ENCODE results near the gene ZNF423.

The ZNF423 gene

DNA sequence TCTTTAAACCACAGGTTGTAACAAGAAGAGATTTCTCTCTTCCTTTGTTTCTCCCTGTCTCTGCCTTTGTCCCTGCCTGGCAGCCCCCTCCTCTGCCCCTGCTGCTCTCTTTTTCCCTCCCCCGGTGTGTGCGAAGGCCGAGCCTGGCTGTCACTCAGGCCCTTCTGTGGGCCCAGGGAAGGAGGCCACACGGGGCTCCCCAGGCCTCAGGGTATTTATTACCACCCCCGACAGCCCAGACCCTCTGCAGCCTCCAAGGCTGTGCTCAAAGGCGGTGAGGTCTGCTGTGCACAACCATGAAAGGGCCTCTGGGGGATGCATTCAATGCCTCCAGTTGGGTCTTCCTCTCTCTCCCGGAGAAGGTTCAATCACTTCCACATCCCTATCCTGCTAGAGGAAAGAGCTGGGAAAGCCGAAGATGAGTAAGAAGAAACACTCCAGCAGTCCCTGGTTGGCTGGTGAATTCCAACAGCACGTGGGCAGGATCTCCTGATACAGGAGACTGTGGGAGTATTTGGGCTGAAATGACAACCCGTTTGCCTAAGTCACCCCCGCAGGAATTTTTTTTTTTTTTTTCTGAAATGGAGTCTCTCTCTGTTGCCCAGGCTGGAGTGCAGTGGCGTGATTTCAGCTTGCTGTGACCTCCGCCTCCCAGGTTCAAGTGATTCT lies 34.2 kb downstream of the ZNF423 start:
- no peak for DNase-seq

DNA sequence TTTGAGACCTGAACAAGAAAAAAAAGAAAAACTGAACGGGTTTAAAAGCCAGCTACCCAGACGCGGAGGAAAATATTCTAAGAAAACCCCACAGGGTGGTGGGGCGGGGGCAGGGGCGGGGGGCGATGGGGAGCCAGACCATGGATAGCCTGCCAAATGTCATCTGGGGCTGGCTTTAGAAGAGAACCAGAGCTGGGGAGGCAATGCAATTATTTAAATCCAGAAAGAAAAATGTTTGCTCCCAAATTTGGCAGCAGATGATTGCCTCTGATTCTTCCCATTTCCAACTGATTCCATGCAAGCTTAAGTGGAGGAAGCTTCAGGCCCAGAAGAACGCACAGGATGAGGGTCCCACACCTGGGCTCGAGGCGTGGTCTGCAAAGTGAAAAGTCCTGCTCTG lies 34.8 kb downstream of the ZNF423 start:
- DNase-seq: no peak

DNA sequence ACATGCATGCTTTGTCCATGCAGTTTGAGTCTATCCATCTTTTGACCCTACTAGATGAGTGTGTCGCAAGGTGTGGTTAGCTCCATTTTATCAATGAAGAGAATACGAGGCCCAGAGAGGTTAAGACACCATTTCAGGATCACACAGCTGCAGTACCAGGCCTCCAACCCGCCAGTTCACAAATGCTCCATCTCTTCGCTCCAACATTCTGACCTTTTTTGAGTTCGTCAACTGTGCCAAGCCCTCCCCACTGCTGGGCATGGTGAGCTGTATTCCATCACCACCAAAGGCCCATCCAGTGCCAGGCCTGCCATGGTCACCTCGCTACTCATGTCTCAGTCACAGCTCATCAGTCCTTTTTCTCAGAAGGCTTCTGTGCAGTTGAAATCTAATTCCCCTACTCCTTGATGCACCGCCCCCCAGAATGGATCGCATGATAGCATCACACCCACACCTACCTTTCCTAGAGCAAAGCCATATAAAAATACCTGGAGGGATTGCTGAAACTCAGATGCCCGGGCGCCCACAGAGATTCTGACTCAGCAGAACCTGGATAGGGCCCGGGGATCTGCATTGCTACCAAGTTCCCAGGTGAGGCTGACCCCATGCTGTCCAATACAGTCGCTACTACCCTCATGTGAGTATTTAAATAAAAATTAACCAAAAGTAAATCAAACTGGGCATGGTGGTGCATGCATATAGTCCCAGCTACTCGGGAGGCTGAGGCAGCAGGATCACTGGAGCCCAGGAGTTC lies 38.0 kb downstream of the ZNF423 start:
- no peak for DNase-seq

DNA sequence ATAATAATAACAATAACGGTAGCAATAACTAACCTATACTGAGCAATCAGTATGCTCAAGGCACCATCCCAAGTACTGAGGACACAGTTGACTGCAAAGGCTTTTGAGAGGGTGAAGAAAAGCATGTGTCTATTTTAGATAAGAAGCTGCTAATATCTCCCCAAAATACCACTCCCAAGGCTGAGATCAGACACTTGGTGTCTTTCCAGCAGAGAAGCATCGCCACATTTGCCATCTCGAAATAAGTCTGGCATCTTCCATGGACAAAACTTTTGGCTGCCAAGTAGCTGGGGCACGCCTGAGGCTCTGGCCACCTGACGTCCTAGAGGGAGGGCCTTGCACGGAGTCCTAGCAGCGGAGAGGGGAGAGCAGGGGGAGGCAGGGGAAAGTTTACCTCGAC lies 39.0 kb downstream of the ZNF423 start:
- DNase-seq: no peak

DNA sequence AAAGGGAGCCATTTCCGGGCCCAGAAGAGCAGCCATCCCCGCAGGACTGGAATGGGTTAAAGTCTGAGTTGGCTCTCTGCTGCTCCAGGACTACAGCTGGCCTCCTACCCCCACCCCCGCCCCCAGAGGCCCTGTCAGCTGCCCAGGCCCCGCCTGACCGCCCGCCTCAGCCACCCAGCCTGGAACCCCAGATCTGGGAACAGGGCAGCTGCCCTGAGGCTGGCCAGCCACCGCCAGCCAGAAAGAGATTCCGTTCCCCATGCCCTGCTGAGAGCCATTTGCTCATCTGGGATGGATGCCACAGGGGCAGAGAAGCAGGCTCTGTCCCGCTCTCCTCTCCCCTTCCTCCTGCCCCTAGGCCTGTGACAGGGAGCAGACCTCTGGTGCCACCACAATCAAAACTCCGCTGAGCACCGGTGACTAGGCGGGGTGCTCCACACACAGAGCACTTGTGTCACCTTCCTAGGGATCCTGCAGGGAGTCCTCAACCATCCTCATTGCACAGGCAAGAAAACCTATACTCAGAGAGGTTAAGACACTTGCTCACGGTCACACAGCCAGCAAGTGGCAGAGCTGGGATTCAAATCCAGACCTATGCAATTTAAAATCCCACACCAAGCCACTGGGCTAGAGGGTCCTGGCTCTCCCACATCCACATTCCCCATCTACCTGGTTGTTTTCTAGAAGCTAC lies 44.1 kb downstream of the ZNF423 start:
- no peak for DNase-seq

DNA sequence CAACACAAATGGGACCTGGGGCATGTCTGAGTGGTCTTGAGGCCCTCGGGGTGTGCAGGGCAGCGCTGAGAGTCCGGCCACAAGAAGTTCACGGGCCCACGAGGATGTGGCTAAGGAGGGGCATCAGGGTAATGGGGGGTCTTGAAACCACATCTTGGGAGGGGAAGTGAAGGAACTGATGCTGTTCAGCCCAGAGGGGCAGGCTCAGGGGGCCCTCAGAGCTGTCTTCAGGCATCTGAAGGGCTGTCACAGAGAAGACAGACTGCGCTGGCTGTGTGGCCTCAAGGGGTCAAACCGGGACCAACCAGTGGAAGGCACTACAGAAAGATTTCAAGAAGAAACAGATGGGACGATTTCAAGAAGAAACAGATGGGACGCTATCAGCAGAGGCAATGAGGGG lies 45.1 kb downstream of the ZNF423 start:
- no peak for DNase-seq

DNA sequence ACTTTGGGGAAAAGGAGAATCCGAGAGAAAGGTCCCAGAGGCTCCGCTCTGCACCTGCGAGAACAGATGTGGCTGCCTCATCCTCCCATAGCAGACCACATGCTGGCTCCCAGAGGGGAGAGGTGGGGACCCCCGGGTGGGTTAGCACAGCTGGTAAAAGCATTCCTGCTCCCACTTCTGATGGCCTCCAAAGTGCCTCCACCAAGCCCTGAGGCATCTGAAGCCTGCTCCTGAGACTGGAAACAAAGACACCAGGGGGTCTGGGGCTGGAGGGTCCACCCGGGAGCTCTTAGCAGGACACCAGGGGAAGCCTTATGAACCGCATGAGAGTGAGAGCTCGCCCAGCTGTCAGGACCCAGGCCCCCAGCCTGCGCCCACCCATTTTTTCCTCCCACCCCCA lies 46.4 kb downstream of the ZNF423 start:
- no peak for DNase-seq

DNA sequence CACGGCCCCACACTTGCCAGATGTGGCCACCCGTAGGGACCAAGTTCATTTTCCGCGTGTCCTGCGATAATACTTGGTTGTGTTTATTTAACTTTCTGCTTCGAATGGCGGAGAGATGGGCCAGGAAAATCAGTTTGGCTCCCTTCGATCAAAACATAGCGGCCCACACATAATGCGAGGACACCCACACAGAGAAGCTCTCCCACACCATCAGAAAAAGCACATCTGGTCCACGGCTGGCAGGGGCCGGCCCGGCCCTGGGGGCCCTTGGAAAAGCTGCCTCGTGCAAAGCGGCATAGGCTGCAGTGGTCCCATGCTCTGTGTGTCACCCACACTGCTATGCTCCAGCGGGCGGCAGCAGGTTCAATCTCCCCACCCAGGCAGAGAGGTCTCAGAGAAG lies 46.9 kb downstream of the ZNF423 start:
- no peak for DNase-seq

DNA sequence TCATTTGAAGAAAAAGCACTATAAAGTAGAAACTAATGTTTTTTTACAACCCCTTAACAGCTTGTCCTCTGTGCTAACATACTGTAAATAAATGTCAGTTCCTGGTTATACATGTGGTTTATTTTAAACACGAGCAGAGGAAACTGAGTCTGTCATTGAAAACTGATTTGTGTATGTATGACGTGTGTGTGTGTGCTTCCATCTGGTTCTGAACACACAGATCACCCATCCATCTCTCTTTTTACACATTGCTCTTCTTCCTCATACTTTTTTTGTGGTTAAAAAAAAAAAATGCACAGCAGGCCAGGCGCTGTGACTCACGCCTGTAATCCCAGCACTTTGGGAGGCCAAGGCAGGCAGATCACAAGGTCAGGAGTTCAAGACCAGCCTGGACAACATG lies 49.5 kb downstream of the ZNF423 start:
- no peak for DNase-seq

DNA sequence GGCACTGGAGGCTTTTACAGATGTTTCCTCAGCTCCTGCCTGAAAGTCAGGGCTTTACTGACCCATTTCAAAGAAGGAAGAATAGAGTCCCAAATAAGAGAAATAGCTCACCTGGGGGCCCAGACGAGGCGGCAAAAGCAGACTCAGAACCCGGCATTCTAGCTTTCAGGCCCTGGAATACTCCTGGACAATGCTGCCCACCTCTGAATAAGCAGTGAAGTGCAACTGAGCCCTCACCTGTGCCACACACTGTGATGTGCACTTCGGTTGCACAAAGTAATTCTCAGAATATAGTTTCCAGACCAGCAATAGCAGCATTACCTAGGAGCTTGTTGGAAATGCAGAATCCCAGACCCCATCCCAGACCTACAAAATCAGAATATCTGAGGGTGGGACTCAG lies 54.6 kb downstream of the ZNF423 start:
- no peak for DNase-seq

DNA sequence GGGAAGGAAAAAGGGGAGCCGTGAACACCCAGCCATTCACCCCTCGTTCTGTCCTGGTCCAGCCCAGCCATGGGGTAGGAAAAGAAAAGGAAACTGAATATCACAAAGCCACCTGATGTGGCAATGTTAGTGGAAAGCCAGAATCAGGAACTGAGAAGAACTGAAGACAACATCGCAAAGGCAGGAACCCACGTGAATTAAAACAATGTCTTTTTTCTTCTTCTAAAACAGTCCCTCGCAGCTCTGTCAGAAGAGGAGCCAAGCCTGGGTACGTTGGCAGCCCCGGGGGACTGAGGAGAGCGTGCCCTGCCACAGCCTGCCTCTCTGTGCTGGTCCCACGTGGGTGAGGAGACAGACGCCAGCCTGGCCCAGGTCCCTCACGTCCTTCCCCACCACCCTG lies 55.0 kb downstream of the ZNF423 start:
- no peak for DNase-seq

DNA sequence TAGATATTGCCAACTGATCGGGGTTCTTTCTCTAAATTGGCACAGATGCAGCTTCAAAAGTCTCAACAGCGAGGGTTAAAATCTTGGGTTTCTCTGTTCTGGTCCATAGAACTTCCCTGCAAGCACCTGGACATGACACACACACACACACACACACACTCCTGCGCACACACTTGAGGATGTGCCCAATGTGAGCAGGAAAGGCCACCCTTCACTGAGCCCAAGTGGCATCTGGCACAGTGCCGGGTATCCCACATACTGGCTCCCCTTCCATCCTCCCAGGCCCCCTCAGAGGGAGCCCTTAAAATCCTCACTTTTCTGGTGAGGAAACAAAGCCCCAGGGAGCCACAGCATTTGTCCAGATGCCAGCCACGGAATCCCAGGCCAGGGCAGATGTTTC lies 55.5 kb downstream of the ZNF423 start:
- DNase-seq: no peak

DNA sequence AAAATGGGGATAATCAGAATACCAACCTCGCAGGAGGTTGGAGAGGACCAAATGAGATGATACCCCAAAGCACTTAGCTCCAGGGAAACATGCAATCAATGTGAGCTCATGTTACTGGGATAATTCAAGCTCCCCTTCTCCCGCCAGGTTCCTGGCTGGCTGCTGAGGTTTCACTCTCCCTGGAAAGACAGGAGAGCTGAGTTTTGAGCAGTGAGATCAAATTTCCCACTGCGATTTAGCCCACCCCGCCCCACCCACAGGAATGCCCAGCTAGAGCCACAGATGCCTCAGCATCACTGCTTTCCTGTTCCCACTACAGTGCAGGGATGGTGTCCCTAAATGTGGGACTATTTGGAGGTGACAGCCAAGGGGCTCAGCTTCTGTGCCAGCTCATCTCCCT lies 56.7 kb downstream of the ZNF423 start:
- DNase-seq: no peak

DNA sequence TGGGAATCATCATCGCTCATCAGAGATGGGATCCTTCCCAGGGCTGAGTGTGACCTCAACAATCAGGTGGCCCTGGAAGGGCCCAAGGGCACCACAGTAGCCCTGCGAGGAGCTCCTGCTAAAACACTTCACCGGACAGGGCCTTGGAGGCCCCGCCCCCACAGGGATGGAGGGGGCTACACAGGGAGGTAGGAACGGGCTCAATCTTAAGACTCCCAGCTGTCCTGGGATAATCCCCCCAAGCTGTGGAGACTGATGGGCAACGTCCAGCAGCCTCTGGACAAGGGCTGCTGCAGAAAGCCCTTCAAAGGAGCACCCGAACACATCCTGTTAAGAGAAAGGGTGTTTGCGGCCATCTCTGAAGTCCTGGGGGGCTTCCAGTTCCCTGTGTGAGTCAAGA lies 60.4 kb downstream of the ZNF423 start:
- no peak for DNase-seq

DNA sequence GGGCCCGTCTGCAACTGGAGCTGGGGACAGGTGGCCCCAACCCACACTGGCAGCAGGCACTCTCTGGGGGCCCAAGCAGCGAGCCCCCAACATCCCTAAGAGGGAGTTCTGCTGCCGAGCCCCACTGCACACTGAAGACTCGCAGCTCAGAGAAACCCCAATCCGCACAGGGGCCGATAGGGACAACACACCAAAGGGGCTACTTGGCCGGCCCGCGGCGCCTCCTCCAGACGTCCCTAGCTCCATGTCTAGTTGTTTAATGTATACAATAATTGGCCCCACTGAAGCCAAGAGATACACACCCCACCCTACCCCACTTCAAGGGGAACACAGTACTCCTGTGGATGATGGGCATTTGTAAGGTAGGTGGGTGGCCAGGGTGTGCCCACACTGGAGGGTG lies 62.7 kb downstream of the ZNF423 start:
- DNase-seq: no peak

DNA sequence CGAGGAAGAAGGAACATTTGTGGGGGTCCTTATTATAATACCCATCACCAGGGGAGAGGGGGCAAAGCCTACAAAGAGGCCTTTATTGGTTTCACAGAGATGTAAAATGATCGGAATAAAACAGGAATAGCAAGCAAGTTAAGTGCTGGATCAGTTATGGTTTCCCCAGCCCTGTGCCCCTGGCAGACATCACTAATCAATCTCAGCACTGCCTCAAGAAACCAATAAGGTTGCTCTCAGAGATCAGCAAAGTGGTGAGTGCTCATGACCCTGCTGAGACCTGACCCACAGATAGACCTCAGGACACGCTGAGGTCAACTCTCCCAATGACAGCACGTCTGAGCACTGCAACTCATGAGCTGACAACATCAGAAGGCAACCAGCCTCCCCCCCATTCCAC lies 66.3 kb downstream of the ZNF423 start:
- no peak for DNase-seq

DNA sequence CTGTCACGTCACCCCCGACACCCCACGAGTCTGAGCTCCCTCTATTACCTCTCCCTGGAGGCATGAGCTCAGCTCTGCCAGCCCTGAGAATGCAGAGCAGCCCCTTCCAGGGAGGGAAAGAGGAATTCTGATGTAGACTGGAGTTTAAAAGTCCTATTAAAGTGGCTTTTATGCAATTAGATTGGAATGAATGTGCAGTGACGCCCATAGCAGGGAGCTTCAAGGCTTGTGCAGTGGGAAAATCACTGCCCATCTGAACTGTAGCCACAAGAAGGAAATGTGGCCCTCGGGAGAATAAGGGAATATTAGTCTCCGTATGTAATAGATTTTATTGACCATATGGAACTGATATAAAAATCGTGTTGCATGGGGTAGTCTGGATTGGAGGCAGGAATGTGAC lies 66.9 kb downstream of the ZNF423 start:
- DNase-seq: no peak

DNA sequence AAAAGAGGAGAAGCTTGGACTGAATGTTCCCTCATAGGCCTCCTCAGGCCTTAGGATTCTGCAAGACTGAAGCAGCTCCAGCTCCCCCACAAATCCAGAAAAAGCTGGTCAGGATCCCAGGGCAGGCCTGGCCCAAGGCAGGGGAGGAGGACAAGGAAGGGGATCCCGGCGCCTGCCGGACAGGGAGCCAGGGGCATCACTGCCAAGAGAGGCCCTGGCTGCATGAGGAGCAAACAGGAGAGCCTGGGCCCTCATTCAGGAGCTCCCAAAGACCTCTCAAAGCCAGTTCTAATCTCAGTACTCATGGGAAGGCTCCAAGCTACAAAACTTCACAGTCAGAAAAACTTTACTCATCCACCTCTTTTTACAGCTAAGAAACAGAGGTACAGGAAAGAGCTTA lies 67.3 kb downstream of the ZNF423 start:
- DNase-seq: no peak

DNA sequence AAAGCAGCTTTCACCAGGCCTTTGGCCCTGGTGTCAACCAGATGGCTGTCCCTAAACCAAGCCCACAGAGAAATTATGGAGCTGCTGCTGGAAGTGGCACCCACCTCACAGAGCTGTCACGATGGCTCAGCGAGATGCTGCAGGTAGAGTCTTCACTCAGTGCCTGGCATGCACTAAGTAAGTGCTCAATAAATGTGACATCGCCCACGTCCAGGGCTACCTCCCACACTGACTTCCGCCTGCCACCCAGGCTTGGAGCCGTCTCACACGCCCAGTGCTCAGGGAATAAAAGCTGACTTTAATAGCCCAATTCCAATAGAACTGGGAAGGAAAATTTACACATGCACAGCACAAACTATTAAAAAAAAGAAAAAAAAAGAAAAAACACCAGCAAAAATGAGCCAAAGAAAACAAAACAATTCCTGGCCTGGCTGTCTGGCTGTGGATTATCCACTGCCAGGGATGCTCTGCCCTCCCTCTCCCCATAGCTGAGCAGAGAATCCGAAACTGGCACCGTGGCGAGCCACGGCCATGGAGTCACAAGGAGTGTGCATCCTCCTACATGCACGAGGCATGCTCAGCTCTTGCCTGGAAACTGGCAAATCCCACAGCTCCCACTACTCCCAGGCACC lies 68.9 kb downstream of the ZNF423 start:
- no peak for DNase-seq

DNA sequence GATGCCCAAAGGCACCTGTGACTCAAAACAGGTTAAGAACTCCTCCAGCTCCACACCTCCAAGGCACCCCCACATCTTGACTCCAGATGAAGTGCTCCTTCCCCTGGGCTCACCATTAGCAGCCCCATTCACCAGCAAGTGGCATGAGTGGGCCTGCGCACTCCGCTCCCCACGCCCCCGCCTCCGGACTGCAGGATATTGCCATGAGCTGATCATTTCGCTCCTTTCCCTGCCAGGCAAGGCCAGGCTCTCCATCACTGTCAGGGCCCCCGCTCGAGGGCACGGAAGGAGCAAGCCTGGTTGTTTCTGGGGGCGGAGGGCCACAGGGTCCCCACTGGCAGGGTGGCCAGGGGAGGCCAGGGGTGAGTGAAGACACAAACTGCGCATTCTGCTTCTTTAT lies 69.9 kb downstream of the ZNF423 start:
- no peak for DNase-seq

DNA sequence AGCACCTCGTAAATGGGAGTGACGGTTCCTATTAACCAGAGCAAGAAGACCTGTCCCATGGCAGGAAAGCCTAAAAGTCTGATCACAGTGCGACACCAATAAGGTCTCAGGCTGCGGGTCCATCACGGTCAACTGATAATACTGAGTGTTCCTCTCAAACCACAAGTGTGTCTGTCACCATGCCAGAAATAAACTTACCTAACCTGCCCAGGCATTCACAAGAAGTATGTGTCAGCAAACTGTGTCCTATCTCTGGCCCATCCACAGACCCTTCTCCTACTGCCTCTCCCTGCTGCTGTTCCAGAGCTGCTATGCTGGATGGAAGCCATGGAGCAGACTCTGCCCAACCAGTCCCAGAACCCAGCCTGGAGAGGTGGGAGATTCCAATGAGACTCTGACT lies 73.5 kb downstream of the ZNF423 start:
- no peak for DNase-seq

DNA sequence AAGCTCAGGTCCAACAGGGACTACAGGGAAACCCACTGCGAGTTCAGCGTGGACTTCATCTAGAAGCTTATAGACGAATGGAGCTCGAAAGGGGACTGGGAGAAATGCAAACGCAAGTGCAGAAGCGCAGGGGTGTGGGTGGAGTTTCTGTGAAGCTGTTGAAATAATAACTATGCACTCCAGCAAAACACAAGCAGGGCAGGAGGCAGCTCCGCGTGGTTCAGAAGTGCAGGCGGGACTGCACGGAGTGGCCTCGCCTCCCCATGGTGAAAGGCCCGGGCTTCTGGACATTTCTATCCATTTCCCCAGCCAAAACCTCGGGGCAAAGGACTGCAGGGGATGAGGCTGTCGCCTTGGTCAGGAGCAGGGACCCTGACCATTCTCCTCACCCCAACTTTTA lies 74.5 kb downstream of the ZNF423 start:
- no peak for DNase-seq

DNA sequence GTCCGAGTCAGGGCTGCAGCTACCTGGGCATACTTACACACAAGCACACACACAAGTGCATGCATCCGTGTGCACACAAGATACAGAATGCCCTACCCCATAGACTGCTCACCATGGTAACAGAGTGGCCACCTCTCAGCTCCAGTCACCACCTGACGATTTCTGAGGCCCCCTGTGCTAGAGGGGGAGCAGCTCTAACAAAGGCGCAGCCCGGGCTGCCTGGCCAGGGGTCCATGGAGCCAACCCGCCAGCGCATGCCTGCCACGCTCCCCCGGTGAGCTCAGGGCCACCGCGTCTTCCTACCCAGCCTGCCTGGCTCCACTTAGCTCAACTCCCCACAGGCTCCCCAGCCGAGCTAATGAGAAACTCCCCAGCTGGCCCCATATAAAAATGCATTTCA lies 75.5 kb downstream of the ZNF423 start:
- no peak for DNase-seq

DNA sequence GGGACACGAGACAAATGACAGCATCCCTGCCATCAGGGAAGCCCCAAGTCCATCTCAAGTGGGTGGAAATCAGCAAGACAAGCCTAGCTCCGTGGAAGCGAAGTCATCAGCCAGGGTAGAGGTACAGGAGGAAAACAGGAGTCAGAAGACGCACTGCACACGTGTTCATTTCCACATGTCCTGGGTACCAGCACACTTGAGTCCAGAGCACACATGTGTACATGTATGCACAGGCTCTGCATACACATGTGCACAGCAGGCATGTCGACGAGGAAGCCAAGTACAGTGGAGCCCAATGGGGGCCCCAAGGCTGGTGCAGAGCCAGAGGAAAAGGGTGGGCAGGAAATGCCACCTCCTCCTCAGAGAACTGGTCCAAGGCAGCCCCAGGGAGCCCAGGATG lies 75.9 kb downstream of the ZNF423 start:
- no peak for DNase-seq

Measured in CD4-positive, alpha-beta T cell treated with Interleukin-4 for 4 hours (primary cell).